ENCODE measurements around the gene PER2.

GRCh38 chr2:238290091-238290509 is 1.7 kb upstream of the PER2 start:
- no peak for TF ChIP-seq EZH2phosphoT487 (IDR thresholded peaks at IDR 0.05; ENCODE audit: insufficient read depth, low read depth)
- no peak for TF ChIP-seq EZH2 (IDR thresholded peaks at IDR 0.05; ENCODE audit: insufficient read depth, poor library complexity, severe bottlenecking)

Measured in GM23248 (cell line).